Effector memory CD8-positive, alpha-beta T cell (primary cell): ENCODE measurements around the gene AXIN1.
"Not testable (repeated sequence)": the region's sequence is repeated elsewhere in the genome, so short reads cannot be mapped to it uniquely, and the experiment has no call there.

Experiments used
- ATAC-seq: fragments of 150-1000 bp; cut with Tn5 transposase; replicated peaks from 2 replicates; pipeline ENCODE4 v1.10.0; 2021; ENCODE audit warnings: mild to moderate bottlenecking, moderate library complexity
- DNase-seq, 3 experiments: peaks; one replicate each; pipeline ENCODE4 v3.0.0; 2021
- H3K27ac Mint-ChIP-seq, 2 donors: one replicate each; pipeline ENCODE4 v1.8.0; 2022; ENCODE audit warnings: mild to moderate bottlenecking in 2 of 2, mixed read lengths in 2 of 2, moderate library complexity in 2 of 2
- H3K27me3 Mint-ChIP-seq, 2 donors: one replicate each; pipeline ENCODE4 v1.8.0; 2022; ENCODE audit warnings: mixed read lengths in 2 of 2
- H3K36me3 Mint-ChIP-seq: one replicate; pipeline ENCODE4 v1.8.0; 2022; ENCODE audit warnings: mild to moderate bottlenecking, moderate library complexity, mixed read lengths; ENCODE audit not compliant: insufficient read depth
- H3K4me1 Mint-ChIP-seq, 2 donors: one replicate each; pipeline ENCODE4 v1.8.0; 2022; ENCODE audit warnings: low read depth in 2 of 2, mixed read lengths in 2 of 2
- H3K4me3 Mint-ChIP-seq, 2 donors: one replicate each; pipeline ENCODE4 v1.8.0; 2022; ENCODE audit warnings: mild to moderate bottlenecking in 2 of 2, mixed read lengths in 2 of 2, moderate library complexity in 2 of 2
- H3K9me3 Mint-ChIP-seq, 2 donors: one replicate each; pipeline ENCODE4 v1.8.0; 2022; ENCODE audit warnings: mixed read lengths in 2 of 2

Gene AXIN1

DNA sequence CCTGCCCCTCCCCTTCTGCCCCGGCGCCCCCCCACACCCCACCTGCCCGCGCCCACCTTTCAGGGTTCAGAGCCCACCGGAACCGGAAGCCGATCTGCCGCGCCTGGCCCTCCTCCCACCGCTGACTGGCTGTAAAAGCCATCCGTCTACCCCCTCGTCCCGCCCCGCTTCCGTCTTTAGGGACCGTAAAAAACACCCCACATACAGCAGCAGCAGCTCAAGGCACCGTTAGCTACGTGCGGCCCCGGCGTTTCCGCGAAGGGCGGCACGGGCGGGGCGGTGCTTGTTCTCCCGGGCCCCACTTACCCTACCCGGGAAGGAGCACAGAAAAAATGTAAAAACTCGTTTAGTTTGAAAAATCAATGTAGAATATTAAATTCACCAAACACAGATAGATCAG lies 17.9 kb upstream of the AXIN1 start, which contains the start of gene MRPL28:
MRPL28 (minus strand) TSS at position 96 of the 400 bp plus-strand sequence. CDS start 320 bp downstream, outside the sequence.
- Mint-ChIP-seq H3K4me3 (peak within 1 kb of the TSS; percentile 89 to 96), H3K9me3 (no peaks in the 10 kb centered on the region), H3K4me1 (peaks cover 4 to 5% of the 10 kb centered on the region in 2 donors), H3K27ac (peak within 1 kb of the TSS; percentile 88 to 89), H3K27me3 (no peaks in the 10 kb centered on the region), H3K36me3 (peaks cover 12% of the 10 kb centered on the region)
- DNase-seq (peak; percentile 90 to 91 (median 91)), ATAC-seq (peak; percentile 100)

DNA sequence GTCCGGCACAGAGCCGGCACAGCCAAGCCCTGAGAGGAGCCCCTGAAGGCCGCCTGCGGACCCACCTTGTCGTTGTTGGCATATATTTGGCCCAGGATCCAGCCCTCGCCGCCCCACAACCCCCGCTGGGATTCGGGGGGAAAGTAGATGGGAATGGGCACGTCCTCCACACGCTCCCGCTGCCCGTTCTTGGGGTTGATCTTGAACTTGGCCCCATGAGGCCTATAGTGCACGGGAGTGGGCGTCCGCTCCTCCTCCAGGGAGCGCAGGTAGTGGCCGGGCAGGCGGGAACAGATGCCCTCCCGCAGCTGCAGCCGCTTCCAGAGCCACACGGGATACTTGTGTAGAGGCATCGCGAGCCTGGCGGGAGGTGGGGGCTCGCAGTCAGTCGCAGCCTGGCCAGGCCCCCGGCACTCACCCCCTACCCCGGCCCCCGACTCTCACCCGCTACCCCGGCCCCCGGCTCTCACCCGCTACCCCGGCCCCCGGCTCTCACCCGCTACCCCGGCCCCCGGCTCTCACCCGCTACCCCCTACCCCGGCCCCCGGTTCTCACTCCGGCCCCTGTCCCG lies 17.4 kb upstream of the AXIN1 start:
- ATAC-seq = no peak
- DNase-seq = no peak
- no peaks in the 10 kb centered on the region for H3K27me3 Mint-ChIP-seq
- H3K9me3 Mint-ChIP-seq = no peaks in the 10 kb centered on the region
- H3K36me3 Mint-ChIP-seq = peaks cover 12% of the 10 kb centered on the region
- peak overlapping the region; percentile 89 to 96 for H3K4me3 Mint-ChIP-seq
- H3K27ac Mint-ChIP-seq = peak overlapping the region; percentile 88 to 89
- peaks cover 4 to 5% of the 10 kb centered on the region in 2 donors for H3K4me1 Mint-ChIP-seq

GRCh38 chr16:369275-369865 lies 16.8 kb upstream of the AXIN1 start:
- Mint-ChIP-seq H3K4me1 (peaks cover 4 to 5% of the 10 kb centered on the region in 2 donors), H3K9me3 (no peaks in the 10 kb centered on the region), H3K36me3 (peaks cover 12% of the 10 kb centered on the region), H3K4me3 (peak overlapping the region; percentile 89 to 96), H3K27me3 (no peaks in the 10 kb centered on the region), H3K27ac (no peak overlapping the region)
- DNase-seq (no peak), ATAC-seq (no peak)

DNA sequence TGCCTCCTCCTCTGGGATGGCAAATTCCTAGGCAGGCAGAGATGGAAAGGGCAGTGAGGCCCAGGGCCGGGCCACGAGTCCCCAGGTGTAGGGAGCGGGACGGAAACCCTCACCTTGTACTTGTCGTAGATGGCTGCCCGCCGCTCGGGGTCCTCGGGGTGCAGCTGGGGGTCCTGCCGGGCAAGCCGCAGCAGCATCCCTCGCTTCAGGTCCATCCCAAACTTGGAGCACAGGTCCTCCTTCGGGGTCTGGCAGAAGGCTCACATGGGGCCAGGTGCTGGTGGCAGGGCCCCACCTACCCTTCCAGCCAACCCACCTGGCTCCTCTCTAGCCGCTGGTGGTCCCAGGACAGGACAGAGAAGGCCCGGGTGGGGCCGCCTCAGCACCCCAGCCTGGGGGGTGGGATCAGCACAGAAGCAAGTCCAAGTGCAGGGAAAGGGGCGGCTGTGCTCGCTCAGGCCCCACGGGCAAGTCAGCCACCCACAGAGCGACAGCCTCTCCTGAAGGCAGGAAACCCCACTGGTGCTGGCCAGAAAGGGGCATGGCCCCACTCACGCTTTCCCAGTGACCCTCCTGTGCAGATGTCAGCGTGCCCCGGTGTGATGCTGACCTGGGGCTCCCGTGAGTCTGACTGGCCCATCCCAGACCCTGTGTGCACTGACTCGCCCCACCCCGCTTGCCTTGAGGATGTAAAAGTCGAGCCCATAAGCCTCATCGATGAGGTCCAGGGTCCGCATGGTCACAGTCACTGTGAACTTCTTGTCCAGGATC lies 16.1 kb upstream of the AXIN1 start:
- peaks cover 4 to 5% of the 10 kb centered on the region in 2 donors for H3K4me1 Mint-ChIP-seq
- no peak for ATAC-seq
- no peak overlapping the region for H3K27ac Mint-ChIP-seq
- no peak for DNase-seq
- H3K36me3 Mint-ChIP-seq = peaks cover 12% of the 10 kb centered on the region
- peak overlapping the region in 1 of 2 donors; percentile 96 for H3K4me3 Mint-ChIP-seq
- peaks cover 0 to 5% of the 10 kb centered on the region in 2 donors for H3K27me3 Mint-ChIP-seq
- H3K9me3 Mint-ChIP-seq = no peaks in the 10 kb centered on the region

DNA sequence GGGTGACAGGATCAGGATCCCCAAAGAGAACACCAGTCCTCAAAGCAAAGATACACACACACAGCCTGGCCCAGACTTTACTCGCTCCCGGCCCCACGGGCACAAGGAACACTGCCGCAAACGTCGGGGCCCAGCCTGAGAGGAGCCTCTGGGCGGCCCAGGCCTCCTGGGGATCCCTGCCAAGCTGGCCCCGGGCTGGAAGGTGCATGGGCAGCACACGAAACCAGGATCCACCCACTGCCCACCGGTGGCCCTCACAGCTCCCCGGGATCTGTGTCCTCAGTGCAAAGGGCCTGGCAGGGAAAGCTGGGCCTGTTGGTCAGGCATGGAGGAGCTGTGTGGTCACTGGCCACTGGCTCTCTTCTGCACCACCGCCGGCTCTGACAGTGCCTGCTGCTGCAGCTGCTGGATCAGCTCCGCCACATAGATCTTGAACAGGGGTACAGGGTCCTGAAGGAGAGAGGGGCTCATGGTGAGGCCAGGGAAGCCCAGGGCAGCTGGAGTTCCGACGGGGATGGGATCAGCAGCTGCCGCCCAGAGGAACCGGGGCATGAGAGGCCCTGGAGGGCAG lies 14.9 kb upstream of the AXIN1 start:
- Mint-ChIP-seq H3K4me1 (peaks cover 5% of the 10 kb centered on the region in 2 donors), H3K27me3 (peaks cover 0 to 7% of the 10 kb centered on the region in 2 donors), H3K9me3 (no peaks in the 10 kb centered on the region), H3K27ac (peak overlapping the region in 1 of 2 donors; percentile 28), H3K4me3 (no peak overlapping the region), H3K36me3 (peaks cover 12% of the 10 kb centered on the region)
- no peak for ATAC-seq
- no peak for DNase-seq

DNA sequence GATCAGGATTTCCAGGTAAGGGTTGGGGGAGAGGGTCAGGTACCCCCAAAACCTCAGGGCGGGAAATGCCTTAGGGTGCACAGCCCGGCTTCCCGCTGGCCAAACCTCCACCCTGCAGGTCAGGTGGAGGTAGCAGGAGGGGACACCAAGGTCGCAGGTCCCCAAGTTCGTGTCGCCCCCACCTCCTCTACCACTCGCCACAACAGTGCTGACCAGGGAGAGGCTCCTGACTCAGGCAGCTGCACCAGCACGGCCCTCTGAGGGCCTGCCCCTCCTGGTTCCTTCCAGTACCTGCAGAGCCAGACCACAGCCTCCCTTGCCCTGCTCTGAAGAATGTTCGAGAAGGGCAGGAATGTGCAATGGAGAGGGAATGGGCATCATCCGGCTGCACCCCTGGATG lies 14.0 kb upstream of the AXIN1 start:
- Mint-ChIP-seq H3K36me3 (peaks cover 11% of the 10 kb centered on the region), H3K4me3 (no peak overlapping the region), H3K27ac (no peak overlapping the region), H3K4me1 (peaks cover 10% of the 10 kb centered on the region in 2 donors), H3K9me3 (no peaks in the 10 kb centered on the region), H3K27me3 (peaks cover 0 to 7% of the 10 kb centered on the region in 2 donors)
- DNase-seq = no peak
- ATAC-seq = no peak

DNA sequence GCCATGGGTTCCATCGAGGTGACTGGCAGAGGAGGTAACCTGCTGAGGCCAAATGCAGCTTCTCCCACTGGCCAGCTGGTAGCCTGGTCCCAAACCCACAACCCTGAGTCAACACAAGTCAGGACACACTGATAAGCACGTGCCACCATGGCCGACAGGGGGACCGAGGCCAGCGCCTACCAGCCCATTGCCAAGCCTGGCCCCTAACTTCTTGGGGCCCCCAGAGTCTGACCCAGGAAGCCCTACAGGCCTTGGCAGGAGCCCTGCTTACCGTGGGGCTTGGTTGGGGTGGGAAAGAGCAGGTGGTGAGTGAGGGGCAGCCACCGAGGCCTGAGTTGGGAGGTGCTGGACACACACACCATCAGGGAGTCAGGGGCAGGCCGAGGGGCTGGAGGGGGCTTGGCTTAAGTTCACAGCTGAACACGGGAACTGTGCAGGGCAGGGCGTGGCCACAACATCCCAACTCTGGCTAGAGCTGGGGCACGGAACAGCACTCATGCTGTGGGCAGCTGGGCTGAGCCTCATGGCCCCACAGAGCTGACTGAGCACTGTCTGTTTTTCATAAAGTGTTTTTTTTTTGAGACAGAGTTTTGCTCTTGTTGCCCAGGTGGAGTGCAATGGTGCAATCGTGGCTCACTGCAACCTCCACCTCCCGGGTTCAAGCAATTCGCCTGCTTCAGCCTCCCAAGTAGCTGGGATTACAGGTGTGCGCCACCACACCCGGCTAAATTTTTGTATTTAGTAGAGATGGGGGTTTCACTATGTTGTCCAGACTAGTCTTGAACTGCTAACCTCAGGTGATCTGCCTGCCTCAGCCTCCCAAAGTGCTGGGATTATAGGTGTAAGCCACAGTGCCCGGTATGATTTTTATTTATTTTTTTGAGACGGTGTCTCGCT lies 12.3 kb upstream of the AXIN1 start:
- H3K4me3 Mint-ChIP-seq = no peak overlapping the region
- no peak overlapping the region for H3K27ac Mint-ChIP-seq

GRCh38 chr16:363766-364490 lies 11.4 kb upstream of the AXIN1 start:
- H3K27ac Mint-ChIP-seq = no peak overlapping the region

More for the DNA sequence above, 12.3 kb upstream of the AXIN1 start:
- Mint-ChIP-seq H3K4me1 (peaks cover 5 to 6% of the 10 kb centered on the region in 2 donors), H3K27me3 (peaks cover 0 to 7% of the 10 kb centered on the region in 2 donors), H3K9me3 (no peaks in the 10 kb centered on the region), H3K36me3 (peaks cover 11% of the 10 kb centered on the region)
- ATAC-seq = no peak
- no peak for DNase-seq

DNA sequence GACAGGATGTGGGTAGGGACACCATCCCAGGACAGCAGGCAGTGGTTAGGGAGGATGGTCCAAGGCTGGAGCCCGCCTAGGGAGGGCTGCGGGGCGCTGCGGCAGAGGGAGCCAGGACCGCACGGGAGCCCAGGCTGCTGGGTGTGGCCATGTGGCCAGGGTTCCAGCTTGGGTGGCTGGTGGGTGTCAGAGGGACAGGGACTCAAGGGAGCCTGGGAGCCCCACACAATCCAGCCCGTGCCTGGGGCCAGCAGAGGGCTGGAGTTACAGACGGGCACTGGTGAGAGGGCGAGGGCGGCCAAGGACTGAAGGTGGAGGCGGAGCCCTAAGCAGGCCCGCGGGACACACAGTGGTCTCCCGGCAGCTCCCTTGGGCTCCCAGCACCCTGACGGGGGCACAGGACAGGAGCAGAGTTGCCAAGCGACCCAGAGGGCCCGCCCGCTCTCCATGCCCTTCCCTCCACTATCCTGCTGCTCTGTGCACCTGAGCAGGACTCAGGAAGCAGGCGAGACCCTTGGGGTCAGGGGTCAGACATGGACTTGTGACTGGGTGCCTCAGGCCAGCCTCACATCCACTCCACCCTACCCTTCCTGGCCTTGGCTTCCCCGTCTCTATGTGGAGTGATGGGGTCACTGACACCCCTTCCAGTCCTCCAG lies 10.7 kb upstream of the AXIN1 start:
- H3K27me3 Mint-ChIP-seq = peaks cover 0 to 7% of the 10 kb centered on the region in 2 donors
- H3K27ac Mint-ChIP-seq = no peak overlapping the region
- ATAC-seq (no peak), DNase-seq (no peak)
- no peaks in the 10 kb centered on the region for H3K9me3 Mint-ChIP-seq
- H3K4me1 Mint-ChIP-seq = peaks cover 5 to 6% of the 10 kb centered on the region in 2 donors
- no peak overlapping the region for H3K4me3 Mint-ChIP-seq
- peaks cover 11% of the 10 kb centered on the region for H3K36me3 Mint-ChIP-seq

More at GRCh38 chr16:363766-364490, 11.4 kb upstream of the AXIN1 start:
- DNase-seq (no peak), ATAC-seq (no peak)
- Mint-ChIP-seq H3K27me3 (peaks cover 0 to 7% of the 10 kb centered on the region in 2 donors), H3K36me3 (peaks cover 11% of the 10 kb centered on the region), H3K9me3 (no peaks in the 10 kb centered on the region), H3K4me1 (peaks cover 5 to 6% of the 10 kb centered on the region in 2 donors), H3K4me3 (no peak overlapping the region)

GRCh38 chr16:362702-362999 lies 10.1 kb upstream of the AXIN1 start:
- not testable (repeated sequence) for H3K27me3 Mint-ChIP-seq, ATAC-seq, H3K4me1 Mint-ChIP-seq, H3K9me3 Mint-ChIP-seq, H3K27ac Mint-ChIP-seq, H3K4me3 Mint-ChIP-seq, DNase-seq
- peaks cover 11% of the 10 kb centered on the region for H3K36me3 Mint-ChIP-seq

- ATAC-seq (peak; percentile 98), DNase-seq (peak; percentile 66 to 76 (median 67))
- no peaks in the 10 kb centered on the region for H3K9me3 Mint-ChIP-seq
- H3K27ac Mint-ChIP-seq = no peak overlapping the region
- H3K36me3 Mint-ChIP-seq = peaks cover 12% of the 10 kb centered on the region
- peak overlapping the region in 1 of 2 donors; percentile 53 for H3K4me3 Mint-ChIP-seq
- peaks cover 5 to 8% of the 10 kb centered on the region in 2 donors for H3K4me1 Mint-ChIP-seq
- peaks cover 0 to 7% of the 10 kb centered on the region in 2 donors for H3K27me3 Mint-ChIP-seq
Measured at GRCh38 chr16:361872-362701, 9.6 kb upstream of the AXIN1 start.
